Measurements from ENCODE around the gene DEXI.

DEXI gene

GRCh38 chr16:10885246-10885645 lies 57.0 kb downstream of the DEXI start:
- DNase-seq, result no peak

DNA sequence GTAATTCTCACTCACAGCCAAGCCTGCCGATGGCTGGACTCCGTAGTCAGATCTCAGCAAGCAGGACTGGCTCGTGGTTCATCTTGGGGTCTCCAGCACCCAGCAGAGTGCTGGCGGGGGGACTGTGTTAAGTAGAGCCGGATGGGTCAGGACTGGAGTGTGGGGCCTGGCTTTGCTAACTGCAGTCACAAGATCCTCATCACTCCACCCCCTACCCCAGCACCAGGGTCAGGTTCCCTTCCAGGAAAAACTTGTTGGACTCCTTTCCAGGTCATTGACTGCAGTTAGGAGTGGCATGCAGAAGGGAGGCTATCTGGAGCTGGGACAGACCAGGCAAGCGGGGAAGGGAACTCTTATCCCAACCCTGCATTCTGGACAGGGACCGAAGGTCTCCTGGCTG lies 59.3 kb downstream of the DEXI start:
- no peak for DNase-seq

DNA sequence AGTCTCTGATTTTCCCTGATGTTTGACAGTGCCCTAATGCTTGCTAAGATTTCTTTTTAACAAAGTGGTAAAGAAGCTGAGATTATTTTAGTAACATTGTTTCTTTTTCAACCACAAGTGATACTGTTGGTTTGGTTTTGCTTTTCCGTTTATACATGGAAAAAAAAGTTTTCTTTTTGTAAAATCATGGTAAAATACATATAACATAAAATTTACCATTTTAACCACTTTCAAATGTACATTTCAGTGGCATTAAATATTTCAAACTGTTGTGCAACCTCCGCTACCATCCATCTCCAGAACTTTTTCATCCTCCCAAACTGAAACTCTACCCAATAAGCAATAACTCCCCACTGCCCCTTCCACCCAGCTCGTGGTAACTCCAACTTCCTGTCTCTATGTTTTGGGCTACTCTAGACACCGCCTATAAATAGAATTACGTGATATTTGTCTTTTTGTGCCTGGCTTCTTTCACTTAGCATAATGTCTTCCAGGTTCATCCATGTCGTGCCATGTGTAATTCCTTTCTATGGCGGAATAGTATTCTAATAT lies 60.7 kb downstream of the DEXI start:
- no peak for DNase-seq

GRCh38 chr16:10880594-10881452 lies 61.4 kb downstream of the DEXI start:
- no peak for DNase-seq

- no peak for DNase-seq
These were observed 62.3 kb downstream of the DEXI start for GRCh38 chr16:10879681-10880589.

Measured in SHP77 (cell line).